Peyer's patch (tissue), 4 donors: Measurements from ENCODE around the gene SYK.

ENCODE experiments used
- CTCF ChIP-seq, 6 experiments: fragments of 450-650 bp in 4 of 6; fragments of 200-600 bp in 2 of 6; sonication (generic) in 1 of 6; IDR thresholded peaks; one replicate each; pipeline ENCODE4 v1.5.1; 2017 to 2019; ENCODE audit warnings: antibody characterized with exemption in 6 of 6, mild to moderate bottlenecking in 3 of 6, moderate library complexity in 1 of 6
- POLR2A ChIP-seq, 2 donors: fragments of 450-650 bp; IDR thresholded peaks; one replicate each; pipeline ENCODE4 v1.5.1; 2017; ENCODE audit warnings: antibody characterized with exemption in 2 of 2, mild to moderate bottlenecking in 2 of 2, moderate library complexity in 2 of 2

GRCh38 chr9:90898228-90898627 lies 96.6 kb downstream of the SYK start:
- no peak for TF ChIP-seq CTCF (IDR thresholded peaks at IDR 0.05)
- TF ChIP-seq POLR2A (IDR thresholded peaks at IDR 0.05) = no peak
